GM13977 (cell line): Measurements from ENCODE around the gene MRPS6.

ENCODE experiments used
- DNase-seq: peaks from one replicate; pipeline ENCODE4 v3.0.0; 2012; ENCODE audit warnings: low spot score
- in situ Hi-C: fragments of 300-500 bp; cut with MboI; formaldehyde crosslinking; loops from one replicate; pipeline ENCODE4 v1.12.0; 2022; ENCODE audit warnings: low sequenced_read_pairs, low pct_unique_long_range_greater_than_20kb, mixed read lengths, inconsistent platforms; ENCODE audit not compliant: unreplicated experiment
- TF ChIP-seq, protein P1 (sequence below): IDR thresholded peaks from 2 replicates; pipeline ENCODE4 v1.5.1; 2012; ENCODE audit warnings: mild to moderate bottlenecking, control low read depth; ENCODE audit not compliant: insufficient read depth; ENCODE audit errors: extremely low read depth, missing control alignments

MRPS6 gene

DNA sequence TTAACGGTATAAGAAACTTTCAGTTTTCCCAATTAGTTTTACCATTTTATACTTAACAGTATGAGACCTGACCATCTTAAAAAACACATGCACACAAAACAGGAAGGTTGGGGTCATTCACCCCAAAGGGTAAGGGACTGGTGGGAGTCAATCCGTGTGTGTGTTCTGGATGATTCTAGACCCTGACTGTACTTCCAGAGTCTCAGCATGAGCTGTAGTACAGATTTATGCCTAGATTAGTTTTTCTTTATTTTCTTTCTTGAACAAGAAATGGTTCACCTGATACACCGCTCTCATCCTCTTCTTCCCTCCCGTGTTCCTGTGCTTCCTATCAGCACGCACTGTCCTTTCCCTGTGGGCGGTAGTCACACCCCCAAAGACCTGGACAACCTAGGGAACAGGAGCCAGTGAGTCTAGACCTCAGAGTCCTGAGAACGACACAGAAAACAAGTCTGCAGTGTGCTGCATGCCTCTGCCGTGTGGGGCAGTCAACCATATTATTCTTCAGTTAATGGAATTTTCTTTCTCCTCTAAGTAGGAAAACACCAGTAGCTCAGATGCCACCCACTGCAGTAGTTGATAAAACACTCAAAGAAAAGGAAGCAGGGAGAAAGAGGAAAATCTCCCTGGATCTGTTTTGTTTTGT lies 38.9 kb upstream of the MRPS6 start:
- no peak for DNase-seq
- in situ Hi-C loops: no loop called here
- TF ChIP-seq, protein P1, sequence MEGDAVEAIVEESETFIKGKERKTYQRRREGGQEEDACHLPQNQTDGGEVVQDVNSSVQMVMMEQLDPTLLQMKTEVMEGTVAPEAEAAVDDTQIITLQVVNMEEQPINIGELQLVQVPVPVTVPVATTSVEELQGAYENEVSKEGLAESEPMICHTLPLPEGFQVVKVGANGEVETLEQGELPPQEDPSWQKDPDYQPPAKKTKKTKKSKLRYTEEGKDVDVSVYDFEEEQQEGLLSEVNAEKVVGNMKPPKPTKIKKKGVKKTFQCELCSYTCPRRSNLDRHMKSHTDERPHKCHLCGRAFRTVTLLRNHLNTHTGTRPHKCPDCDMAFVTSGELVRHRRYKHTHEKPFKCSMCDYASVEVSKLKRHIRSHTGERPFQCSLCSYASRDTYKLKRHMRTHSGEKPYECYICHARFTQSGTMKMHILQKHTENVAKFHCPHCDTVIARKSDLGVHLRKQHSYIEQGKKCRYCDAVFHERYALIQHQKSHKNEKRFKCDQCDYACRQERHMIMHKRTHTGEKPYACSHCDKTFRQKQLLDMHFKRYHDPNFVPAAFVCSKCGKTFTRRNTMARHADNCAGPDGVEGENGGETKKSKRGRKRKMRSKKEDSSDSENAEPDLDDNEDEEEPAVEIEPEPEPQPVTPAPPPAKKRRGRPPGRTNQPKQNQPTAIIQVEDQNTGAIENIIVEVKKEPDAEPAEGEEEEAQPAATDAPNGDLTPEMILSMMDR: no peak

DNA sequence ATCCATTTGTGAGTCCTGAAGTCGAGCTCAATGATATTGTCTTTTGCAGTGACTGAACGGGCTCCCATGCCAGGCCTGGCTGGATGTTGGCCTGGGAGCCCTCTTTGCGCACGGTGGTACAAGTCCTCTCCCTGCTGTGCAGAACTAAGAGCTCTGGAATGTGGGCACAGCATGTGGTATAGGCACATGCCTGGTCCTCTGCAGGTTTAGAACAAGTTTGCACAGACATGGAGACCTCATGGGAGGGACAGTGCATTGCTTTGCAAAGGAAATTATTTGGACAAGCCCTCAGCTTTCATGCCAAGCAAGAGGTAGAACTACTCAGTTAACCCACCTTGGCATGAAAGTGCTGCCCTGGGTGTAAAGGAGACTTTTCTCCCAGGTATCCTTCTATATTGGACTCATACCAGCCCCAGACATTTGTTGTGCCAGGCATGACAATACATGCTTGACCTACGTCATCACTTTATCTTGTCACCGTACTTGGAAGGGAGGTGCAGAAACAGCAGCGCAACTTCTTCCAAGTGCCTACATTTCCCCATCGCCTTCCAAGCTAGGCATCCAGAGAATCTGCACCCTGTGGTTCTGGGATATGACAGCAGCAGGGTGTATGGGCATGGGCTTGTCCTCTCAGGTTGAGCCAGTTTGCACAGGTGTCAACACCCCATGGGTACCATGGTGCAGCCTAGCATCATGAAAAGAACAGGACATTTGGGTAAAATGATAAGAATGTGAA lies 37.6 kb upstream of the MRPS6 start:
- TF ChIP-seq, protein P1: no peak
- in situ Hi-C loops: no loop called here
- no peak for DNase-seq

DNA sequence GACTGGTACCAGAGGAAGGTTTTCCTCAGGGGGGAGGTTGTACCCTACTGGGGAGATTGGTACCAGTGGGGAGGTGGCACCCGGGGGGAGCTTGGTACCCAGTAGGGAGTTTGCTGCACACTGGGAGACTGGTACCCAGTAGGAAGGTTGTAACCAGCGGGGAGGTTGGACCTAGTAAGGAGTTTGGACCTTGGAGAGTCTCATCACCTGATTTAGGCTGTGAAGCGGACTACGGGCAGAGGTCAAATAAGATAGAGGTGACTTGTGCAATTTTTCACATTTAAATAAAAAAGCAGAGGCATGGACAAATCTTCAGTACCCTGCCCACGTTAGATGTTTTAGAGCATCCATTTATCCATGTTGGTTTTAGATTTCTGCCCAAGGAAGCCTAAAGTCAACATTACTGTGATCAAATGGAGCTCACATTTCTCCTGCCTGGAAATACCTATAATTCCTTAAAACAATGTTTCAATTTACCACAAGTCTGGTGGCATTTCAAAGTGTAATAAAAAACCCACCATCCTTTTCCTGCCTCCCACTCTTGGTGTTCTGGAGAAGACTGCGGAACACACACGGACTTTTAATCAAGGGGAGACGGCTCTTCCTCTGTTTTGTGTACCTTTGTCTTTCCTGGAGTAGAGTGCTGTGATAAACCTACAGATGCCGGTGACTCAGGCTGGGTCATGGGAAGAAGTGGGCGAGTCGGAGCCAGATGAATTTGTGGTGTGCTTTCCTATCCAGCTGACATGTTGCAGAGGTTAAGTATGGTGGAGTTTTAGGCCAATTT lies 36.2 kb upstream of the MRPS6 start:
- DNase-seq: no peak
- TF ChIP-seq, protein P1: no peak
- in situ Hi-C loops: no loop called here

DNA sequence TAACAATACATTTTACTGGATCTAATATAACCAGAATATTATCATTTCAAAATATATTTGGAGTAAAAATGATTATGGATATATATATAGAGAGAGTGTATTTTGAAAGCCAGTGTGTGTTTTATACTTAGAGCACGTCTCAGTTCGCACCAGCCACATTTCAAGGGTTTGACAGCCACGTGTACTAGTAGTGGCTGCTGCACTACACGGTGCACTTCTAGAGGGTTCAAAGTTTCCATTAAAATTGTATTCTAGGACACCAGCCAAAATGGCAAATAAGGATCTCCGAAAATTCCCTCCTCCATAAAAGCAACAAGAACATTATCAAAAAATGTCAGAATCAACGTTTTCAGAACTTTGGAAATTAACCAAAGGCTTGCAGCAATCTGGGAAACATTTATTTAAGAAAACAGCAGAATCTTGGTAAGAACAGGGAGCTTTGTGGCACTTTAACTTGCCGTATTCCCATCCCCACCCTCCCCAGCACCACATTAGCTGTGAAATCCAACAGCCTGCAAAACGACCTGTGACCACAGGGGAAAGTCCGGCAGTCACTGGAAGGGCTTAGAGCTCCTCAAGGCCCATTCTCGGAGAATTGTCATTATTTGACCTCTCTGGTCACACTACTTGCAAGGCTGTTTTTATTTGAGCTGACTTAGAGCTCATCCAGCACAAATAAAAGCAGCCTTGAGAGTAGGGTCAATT lies 33.5 kb upstream of the MRPS6 start:
- in situ Hi-C loops: no loop called here
- TF ChIP-seq, protein P1: no peak
- no peak for DNase-seq

DNA sequence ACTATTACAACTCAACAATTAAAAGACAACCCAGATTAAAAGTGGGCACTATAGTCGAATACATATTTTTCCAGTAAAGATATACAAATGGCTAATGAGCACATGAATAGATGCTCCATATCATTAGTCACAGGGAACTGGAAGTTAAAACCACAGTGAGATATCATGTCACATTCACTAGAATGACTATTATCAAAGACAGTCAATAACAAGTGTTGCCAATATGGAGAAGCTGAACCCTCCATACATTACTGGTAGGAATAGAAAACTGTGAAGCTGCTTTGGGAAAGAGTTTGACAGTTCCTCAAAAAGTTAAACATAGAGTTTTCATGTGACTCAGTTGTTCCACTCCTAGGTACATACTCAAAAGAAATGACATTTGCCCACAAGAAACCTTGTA lies 30.6 kb upstream of the MRPS6 start:
- DNase-seq: no peak
- in situ Hi-C loops: no loop called here
- TF ChIP-seq, protein P1: no peak

DNA sequence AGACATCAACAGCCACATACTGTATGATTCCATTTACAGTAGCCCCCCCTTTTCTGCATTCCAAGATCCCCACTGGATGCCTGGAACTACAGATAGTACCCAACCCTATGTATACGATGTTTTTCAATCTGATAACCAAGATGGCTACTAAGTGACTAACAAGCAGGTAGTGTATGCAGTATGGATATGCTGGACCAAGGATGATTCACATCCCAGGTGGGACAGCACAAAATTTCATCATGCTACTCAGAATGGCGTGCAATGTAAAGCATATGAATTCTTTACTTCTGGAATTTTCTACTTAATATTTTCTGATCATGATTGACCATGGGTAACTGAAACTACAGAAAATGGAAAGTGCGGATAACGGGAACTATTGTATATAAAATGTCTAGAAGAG lies 30.0 kb upstream of the MRPS6 start:
- in situ Hi-C loops: no loop called here
- TF ChIP-seq, protein P1: no peak
- DNase-seq: no peak
